GM18873 (cell line): Measurements from ENCODE around the gene EXOC2.
"Not testable (repeated sequence)": the region's sequence is repeated elsewhere in the genome, so short reads cannot be mapped to it uniquely, and the experiment has no call there.

ENCODE experiments used
- ATAC-seq: cut with Tn5 transposase; IDR thresholded peaks from one replicate; pipeline ENCODE4 v1.9.1; 2021; ENCODE audit warnings: mild to moderate bottlenecking, moderate library complexity, moderate number of reproducible peaks; ENCODE audit not compliant: unreplicated experiment, low FRiP score

EXOC2 gene

GRCh38 chr6:683742-684440 lies 9.0 kb downstream of the EXOC2 start:
- no peak for ATAC-seq

GRCh38 chr6:680666-681340 lies 12.1 kb downstream of the EXOC2 start:
- no peak for ATAC-seq

GRCh38 chr6:680251-680650 lies 12.7 kb downstream of the EXOC2 start:
- no peak for ATAC-seq

- ATAC-seq, result no peak
Measured at GRCh38 chr6:679282-679681, 13.7 kb downstream of the EXOC2 start.

- no peak for ATAC-seq
Measured at GRCh38 chr6:678520-678919, 14.4 kb downstream of the EXOC2 start.

- ATAC-seq, result no peak
Measured at GRCh38 chr6:677919-678318, 15.0 kb downstream of the EXOC2 start.

GRCh38 chr6:674956-675355 lies 18.0 kb downstream of the EXOC2 start:
- no peak for ATAC-seq

- ATAC-seq, result no peak
Measured at GRCh38 chr6:674406-674805, 18.5 kb downstream of the EXOC2 start.

GRCh38 chr6:667253-667927 lies 25.5 kb downstream of the EXOC2 start:
- ATAC-seq, result no peak

GRCh38 chr6:665403-666267 lies 27.3 kb downstream of the EXOC2 start:
- no peak for ATAC-seq

- ATAC-seq, result not testable (repeated sequence)
Measured at GRCh38 chr6:663788-664187, 29.2 kb downstream of the EXOC2 start.

- ATAC-seq, result no peak
Measured at GRCh38 chr6:659716-660581, 33.0 kb downstream of the EXOC2 start.

GRCh38 chr6:658244-658643 lies 34.7 kb downstream of the EXOC2 start:
- no peak for ATAC-seq

- ATAC-seq, result no peak
Measured at GRCh38 chr6:657743-658142, 35.2 kb downstream of the EXOC2 start.

GRCh38 chr6:656460-657252 lies 36.3 kb downstream of the EXOC2 start, which contains the start of gene HUS1B:
TSS of gene HUS1B (minus strand) at chr6:657100. CDS start at chr6:656944, 156 bp downstream.
- ATAC-seq, result no peak

- ATAC-seq, result no peak
Measured at GRCh38 chr6:654136-654535, 38.8 kb downstream of the EXOC2 start.

- ATAC-seq, result no peak
Measured at GRCh38 chr6:652865-653264, 40.1 kb downstream of the EXOC2 start.

GRCh38 chr6:650098-650497 lies 42.8 kb downstream of the EXOC2 start:
- no peak for ATAC-seq

GRCh38 chr6:642805-643204 lies 50.1 kb downstream of the EXOC2 start:
- no peak for ATAC-seq
